GM18505 (cell line): Measurements from ENCODE around the gene PDGFC.
"Not testable (repeated sequence)": the region's sequence is repeated elsewhere in the genome, so short reads cannot be mapped to it uniquely, and the experiment has no call there.

ENCODE experiments used
- ATAC-seq: cut with Tn5 transposase; IDR thresholded peaks from one replicate; pipeline ENCODE4 v1.9.1; 2021; ENCODE audit not compliant: unreplicated experiment
- POLR2A ChIP-seq: IDR thresholded peaks from 4 replicates; pipeline ENCODE4 v1.6.1; 2011; ENCODE audit warnings: borderline replicate concordance; ENCODE audit not compliant: insufficient read depth, insufficient read length; ENCODE audit errors: extremely low read depth

Gene PDGFC

GRCh38 chr4:156933633-156934258 is 37.9 kb downstream of the PDGFC start:
- no peak for TF ChIP-seq POLR2A
- ATAC-seq = no peak

GRCh38 chr4:156932360-156932759 is 39.2 kb downstream of the PDGFC start:
- not testable (repeated sequence) for ATAC-seq

- no peak for TF ChIP-seq POLR2A
- no peak for ATAC-seq
These were observed 40.3 kb downstream of the PDGFC start for GRCh38 chr4:156931267-156931666.

GRCh38 chr4:156929386-156930105 is 42.1 kb downstream of the PDGFC start:
- TF ChIP-seq POLR2A = no peak
- no peak for ATAC-seq

GRCh38 chr4:156924774-156925315 is 46.8 kb downstream of the PDGFC start:
- no peak for TF ChIP-seq POLR2A
- ATAC-seq = no peak

- ATAC-seq = no peak
- no peak for TF ChIP-seq POLR2A
These were observed 48.1 kb downstream of the PDGFC start for GRCh38 chr4:156923525-156923924.

GRCh38 chr4:156915221-156915620 is 56.4 kb downstream of the PDGFC start:
- no peak for TF ChIP-seq POLR2A
- ATAC-seq = no peak

GRCh38 chr4:156913234-156913633 is 58.4 kb downstream of the PDGFC start:
- no peak for ATAC-seq
- no peak for TF ChIP-seq POLR2A

- TF ChIP-seq POLR2A = no peak
- no peak for ATAC-seq
These were observed 62.6 kb downstream of the PDGFC start for GRCh38 chr4:156909010-156909409.

- TF ChIP-seq POLR2A = no peak
- ATAC-seq = no peak
These were observed 65.3 kb downstream of the PDGFC start for GRCh38 chr4:156906325-156906724.

GRCh38 chr4:156901871-156902270 is 69.7 kb downstream of the PDGFC start:
- no peak for TF ChIP-seq POLR2A
- ATAC-seq = no peak

- ATAC-seq = no peak
- TF ChIP-seq POLR2A = no peak
These were observed 73.1 kb downstream of the PDGFC start for GRCh38 chr4:156898373-156899117.

GRCh38 chr4:156896527-156896926 is 75.1 kb downstream of the PDGFC start:
- no peak for ATAC-seq
- TF ChIP-seq POLR2A = no peak

- TF ChIP-seq POLR2A = no peak
- no peak for ATAC-seq
These were observed 77.4 kb downstream of the PDGFC start for GRCh38 chr4:156894234-156894633.

GRCh38 chr4:156892805-156893204 is 78.8 kb downstream of the PDGFC start:
- ATAC-seq = no peak
- TF ChIP-seq POLR2A = no peak
